NOMO-1 (cell line): ENCODE results near the gene BICD2.

ENCODE experiments used
- DNase-seq, 2 experiments: peaks; one replicate each; lab custom pipeline; 2025; ENCODE audit not compliant: unreplicated experiment in 2 of 2; lab: John Stamatoyannopoulos, UW

Gene BICD2

DNA sequence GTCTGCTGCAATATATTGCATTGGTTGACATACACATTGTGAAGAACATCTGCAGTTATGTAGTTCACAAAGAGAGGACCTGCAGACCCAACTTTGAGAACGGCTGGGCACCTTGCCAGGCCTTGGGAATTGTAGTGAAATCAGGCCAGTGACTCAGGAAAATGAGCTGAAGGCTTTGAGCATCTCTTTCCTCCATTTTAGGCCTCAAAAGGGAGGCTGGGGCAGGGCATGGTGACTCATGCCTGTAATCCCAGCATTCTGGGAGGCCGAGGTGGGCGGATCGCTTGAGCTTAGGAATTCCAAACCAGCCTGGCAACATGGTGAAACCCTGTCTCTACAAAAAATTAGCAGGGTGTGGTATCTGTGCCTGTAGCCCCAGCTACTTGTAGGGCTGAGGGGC lies 93.3 kb downstream of the BICD2 start:
- DNase-seq = no peak

DNA sequence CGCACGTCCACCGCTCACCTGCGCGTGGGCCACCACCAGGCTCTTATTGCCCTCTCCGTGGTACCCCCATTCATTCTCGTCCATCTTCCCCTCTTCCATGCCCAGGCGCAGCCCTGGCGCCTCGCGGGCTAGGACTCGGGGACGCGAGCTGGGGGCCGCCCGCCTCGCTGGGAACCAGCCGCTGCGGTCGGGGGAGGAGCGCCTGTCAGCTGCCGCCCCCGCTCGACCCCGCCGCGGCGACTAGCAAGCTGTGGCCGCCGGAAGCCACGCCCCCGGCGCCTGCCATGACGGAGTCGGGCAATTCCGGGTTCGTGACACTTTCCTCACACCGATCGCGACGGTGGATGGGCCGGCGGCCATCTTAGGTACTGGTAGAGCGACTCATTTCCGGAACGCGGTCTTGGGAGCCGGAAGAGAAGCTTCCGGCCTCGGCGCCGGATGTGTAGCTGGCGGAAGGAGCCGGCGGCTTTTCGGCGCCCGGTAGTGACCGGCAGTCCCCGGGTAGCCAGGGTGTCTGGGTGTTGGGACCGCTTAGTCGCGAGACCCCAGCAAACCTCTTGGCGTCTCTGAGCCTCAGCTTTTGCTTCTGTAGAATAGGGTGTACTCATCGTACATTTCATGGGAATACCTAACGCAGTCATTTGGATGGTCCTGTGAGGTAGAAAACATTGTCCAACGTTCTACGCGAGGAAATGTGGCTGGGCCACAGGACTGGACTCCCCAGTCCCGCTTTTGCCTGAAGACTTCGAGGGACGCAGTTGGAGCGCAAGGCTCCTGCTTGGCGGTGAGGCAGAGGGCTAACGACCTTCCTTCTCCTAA lies 94.5 kb downstream of the BICD2 start, which contains the start of gene IPPK:
IPPK (minus strand) TSS at position 242 of the 819 bp plus-strand sequence; CDS start at position 99, 143 bp downstream.
- peak; percentile 96 to 97 for DNase-seq

DNA sequence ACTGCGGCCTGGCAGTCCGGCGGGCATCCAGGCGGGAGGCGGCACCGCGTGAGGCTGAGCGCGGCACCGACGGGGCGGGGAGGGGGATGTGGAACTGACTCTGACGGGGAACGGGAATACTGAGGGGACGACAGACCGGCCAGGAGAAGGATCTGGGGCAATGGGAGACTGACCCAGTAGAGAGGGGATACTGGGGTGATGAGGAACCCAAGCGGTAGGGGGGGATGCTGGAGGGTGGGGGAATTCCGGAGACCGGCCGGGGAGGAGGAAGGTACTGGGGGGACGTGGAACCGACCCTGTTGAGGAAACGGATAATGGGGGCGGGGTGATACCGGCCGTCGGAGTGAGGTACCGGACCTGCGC lies 95.1 kb downstream of the BICD2 start:
- no peak for DNase-seq

DNA sequence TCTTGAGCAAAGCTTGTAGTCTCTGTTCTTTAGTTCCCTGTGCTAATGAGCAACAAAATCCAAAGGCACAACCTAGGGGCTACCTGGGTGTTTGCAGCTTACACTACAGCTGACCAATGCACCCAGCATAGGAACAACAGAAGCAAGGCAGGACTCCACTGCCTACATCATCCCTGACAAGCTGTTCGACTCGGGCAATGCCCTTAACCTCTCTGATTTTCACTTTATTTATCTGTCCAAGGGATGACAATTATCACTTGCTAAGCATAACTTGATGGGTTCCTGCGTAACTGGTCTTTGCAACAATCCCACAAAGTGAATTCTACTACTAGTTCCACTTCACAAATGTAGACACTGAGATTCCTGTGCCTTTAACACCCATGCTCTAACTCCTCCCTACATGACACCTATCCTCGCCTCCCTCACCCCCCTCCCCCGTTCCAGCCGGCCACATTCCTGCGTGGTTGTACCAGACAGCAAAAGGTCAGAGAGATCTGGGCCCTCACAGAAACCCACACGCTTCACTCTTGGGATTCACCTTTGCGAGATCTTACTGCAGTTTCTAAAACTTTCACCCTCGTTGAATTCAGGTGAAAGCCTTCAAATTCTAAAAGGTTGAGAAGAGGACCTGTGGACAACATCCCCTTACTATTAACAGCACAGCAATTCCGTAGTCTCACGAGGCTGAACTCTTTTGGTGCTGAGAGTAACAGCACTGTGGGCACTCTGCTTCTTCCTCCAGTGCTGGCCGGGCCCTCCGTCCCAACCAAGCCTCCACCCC lies 95.7 kb downstream of the BICD2 start:
- DNase-seq = no peak

DNA sequence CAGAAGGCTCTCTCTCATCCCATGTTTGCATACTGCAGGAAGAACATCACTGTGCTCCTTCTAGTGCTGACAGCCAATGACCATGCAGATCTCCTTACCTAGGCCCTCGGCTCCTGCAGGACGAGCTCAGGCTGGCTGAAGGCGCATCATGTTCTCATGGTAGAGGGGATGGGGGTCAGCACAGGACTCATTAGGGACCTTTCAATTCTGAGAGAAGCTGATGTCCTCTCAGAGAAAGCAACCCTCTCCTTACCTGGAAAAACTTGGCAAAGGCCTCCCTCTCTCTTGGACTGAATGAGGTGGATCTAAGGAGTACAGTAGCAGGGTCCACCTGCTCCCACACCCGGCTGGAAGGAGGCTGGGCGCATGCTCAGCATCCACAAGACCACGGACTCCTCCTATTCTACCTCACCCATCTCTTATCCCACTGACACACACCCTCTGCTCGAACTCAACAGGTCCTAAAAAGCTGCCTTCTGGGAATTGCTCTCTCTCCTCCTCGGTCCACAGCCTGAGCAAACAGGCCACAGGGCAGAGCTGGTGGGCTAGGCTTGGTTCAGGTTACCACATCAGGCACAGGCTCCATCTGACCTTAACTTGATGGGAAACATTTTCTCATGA lies 97.6 kb downstream of the BICD2 start:
- DNase-seq = no peak

DNA sequence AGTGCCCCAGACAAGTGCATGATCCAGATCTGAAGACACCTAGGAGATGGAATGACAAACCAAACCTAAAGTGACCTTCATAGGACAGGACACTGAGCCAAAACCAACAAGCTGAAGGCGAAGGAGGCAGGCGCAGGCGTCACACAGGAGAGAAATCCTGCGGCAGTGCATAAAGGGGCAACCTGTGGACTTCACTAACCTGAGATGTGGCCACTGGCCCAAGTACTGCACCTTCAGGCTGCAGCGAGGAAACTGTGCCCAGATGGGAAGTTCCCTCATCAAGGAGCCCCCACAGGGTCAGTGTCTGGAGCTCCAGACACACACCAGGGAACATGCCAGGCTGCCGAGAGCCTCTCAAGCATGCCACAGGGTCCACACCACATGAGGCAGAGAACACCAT lies 98.4 kb downstream of the BICD2 start:
- DNase-seq = no peak

DNA sequence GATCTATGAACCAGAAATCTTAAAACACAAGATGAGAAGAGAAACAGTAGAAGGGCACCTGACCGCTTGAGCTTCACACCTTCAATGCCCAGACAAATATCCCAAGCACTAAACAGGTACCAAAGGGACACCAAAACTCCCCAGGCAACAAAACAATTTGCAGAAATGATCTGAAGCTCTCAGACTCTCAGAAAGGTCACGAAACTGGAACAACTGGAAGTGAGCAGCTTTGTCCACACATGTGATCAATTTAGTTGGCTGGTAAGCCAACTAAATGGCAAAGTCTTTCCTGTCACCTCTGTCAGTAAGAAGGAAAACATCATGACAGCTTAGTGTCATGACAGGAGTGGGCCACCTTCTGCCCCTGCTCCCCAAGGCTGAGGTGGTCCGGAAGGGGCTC lies 98.8 kb downstream of the BICD2 start:
- no peak for DNase-seq

DNA sequence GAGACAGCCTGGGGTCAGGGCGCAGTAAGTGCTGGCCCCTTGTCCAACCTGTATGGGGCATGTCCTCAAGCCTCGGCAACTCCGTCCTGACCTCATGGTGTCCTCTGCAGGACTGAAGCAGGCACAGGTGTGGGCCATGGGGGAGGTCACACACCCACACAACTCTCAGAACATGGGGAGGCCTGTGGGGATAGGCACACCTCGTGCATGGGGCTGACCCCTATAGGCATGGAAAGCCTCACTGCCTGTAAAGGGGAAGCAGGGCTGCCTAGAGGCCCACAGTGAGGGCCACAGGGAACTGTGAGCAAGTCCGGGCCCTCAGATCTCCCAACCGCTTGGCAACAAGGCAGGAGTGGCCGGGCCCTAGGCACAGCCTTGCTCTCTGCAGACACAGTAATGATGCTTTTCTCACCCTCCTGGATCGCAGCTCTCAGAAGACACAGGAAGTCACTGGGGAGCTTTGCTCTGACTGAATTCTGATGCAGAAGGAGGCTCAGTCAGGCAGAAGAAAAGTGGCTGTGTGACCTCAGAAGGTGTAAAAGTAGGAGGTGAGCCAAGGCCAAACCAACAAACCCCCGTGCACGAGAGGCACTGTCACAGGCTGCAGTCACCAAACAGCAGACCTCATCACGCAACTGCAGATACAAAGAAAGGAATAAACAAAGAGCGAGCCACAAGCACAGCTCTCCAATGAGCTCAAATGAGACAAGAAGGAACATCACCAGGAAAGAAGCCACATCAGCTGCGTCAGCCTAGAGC lies 100.1 kb downstream of the BICD2 start:
- DNase-seq = no peak

DNA sequence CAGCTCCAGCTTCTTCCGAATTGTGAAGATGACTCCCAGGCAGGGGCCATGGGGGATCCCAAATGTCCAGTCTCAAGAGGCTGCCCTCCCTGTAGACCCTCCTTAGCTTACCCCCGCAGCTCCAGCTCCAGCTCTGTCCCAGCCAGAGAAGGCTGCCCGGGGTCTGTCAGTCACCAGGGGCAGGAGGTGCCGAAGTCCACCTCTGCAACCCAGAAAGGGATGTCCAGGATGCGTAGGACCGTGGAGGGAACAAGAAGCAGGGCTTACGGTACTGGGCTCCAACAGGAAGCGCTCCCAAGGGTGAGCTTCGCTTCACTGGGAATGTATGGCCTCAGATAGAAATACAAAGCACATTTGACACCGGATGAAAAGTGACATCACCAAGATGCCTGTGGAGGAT lies 100.7 kb downstream of the BICD2 start:
- DNase-seq = no peak

DNA sequence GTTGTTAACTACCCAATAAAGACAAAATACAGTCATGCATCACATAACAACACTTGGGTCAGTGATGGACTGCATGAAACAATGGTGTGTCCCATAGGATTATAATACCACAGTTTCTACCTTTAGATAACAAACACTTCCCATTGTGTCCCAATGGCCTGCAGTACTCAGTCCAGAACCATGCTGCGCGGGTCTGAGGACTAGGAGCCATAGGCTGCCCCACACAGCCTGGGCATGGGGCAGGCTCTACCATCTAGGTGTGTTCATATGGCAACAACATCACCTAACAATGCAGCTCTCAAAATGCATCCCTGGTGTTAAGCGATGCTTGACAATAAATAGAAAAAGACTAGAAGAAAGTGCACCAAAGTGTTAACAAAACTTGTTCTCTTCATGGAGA lies 101.5 kb downstream of the BICD2 start:
- no peak for DNase-seq

DNA sequence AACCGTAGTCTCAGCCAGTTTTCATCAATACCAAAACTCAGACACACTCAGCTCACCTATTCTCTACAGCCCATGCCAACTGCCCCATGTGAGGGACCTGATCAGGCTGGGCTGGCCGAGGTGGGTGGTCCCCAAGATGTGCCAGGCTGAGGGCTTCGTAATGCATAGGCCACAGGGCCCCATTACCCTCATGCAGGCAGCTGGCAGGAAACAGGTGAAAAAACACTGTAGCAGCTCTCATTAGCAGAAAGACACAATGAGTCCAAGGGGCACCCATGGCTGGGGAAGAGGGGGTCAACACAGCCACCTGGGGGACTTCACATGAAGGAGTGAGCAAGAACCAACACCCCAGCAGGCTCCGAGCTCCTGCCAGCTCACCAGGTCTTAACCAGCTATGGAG lies 102.9 kb downstream of the BICD2 start:
- no peak for DNase-seq
